KMS-11 (cell line): ENCODE results near the gene CEMIP.

Experiments
- H2AFZ ChIP-seq: fragments of 200-600 bp; sonication (generic); 2 replicates; pipeline ENCODE4 v1.6.1; 2016; ENCODE audit warnings: antibody characterized with exemption, mixed run types, low read depth
- H3K27ac ChIP-seq: fragments of 200-600 bp; sonication (generic); 2 replicates; pipeline ENCODE4 v1.6.1; 2016; ENCODE audit warnings: mild to moderate bottlenecking, mixed run types
- H3K27me3 ChIP-seq: fragments of 200-600 bp; sonication (generic); 2 replicates; pipeline ENCODE4 v1.6.1; 2017; ENCODE audit warnings: mild to moderate bottlenecking, low read depth, mixed run types, moderate library complexity; ENCODE audit not compliant: insufficient read depth
- H3K36me3 ChIP-seq: fragments of 200-600 bp; sonication (generic); 2 replicates; pipeline ENCODE4 v1.6.1; 2017; ENCODE audit warnings: mild to moderate bottlenecking, mixed run types; ENCODE audit not compliant: insufficient read depth
- H3K4me1 ChIP-seq: fragments of 200-600 bp; sonication (generic); 2 replicates; pipeline ENCODE4 v1.6.1; 2016; ENCODE audit warnings: mild to moderate bottlenecking, low read depth, mixed run types; ENCODE audit not compliant: poor library complexity, severe bottlenecking
- H3K4me2 ChIP-seq: fragments of 200-600 bp; sonication (generic); 2 replicates; pipeline ENCODE4 v1.7.0; 2016; ENCODE audit warnings: mild to moderate bottlenecking, mixed run types
- H3K4me3 ChIP-seq: fragments of 200-600 bp; sonication (generic); IDR thresholded peaks from 2 replicates; pipeline ENCODE4 v1.6.1; 2017; ENCODE audit warnings: low read depth, low read length, mixed read lengths; ENCODE audit not compliant: insufficient read depth
- H3K79me2 ChIP-seq: fragments of 200-600 bp; sonication (generic); 2 replicates; pipeline ENCODE4 v1.6.1; 2016; ENCODE audit warnings: low read depth, mixed run types; ENCODE audit not compliant: insufficient read depth
- H3K9ac ChIP-seq: fragments of 200-600 bp; sonication (generic); 2 replicates; pipeline ENCODE4 v1.6.1; 2016; ENCODE audit warnings: mild to moderate bottlenecking, mixed run types
- H4K20me1 ChIP-seq: fragments of 200-600 bp; sonication (generic); 2 replicates; pipeline ENCODE4 v1.6.1; 2016; ENCODE audit warnings: mild to moderate bottlenecking, mixed run types; ENCODE audit not compliant: insufficient read depth
- TF ChIP-seq, protein P1 (sequence below): fragments of 200-600 bp; sonication (generic); conservative IDR thresholded peaks from 2 replicates; pipeline ENCODE4 v1.6.1; 2017; ENCODE audit warnings: low read depth, mild to moderate bottlenecking, antibody characterized with exemption, low read length, moderate library complexity, mixed read lengths

Gene CEMIP

DNA sequence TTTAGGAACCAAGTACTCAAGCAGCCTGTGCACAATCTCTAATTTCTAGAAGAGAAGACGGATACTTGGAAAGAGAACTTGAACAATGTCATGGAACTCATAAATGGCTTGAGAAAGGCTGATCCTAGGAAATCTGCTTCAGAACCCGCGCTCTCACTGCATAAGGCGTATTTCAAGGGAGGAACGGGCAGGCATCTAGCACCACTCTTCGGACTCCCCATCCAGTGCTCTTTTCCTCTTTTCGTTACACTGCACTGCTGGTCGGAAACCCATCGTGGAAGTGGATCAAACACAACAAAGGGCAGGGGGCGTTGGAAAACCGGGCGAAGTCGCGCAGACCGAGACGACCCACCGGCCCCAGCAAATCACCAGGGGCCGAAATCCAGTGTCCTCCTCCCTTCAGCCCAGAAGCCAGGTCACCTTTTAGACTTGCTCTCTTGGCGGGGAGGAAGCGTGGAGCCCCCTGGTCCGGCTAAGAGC lies 221.0 kb downstream of the CEMIP start:
- H3K27me3 ChIP-seq = no peaks in the 10 kb centered on the region
- H3K9ac ChIP-seq = peak overlapping the region; percentile 94
- H3K4me1 ChIP-seq = peaks cover 16% of the 10 kb centered on the region
- peak overlapping the region; percentile 92 for H3K27ac ChIP-seq
- TF ChIP-seq, protein P1, sequence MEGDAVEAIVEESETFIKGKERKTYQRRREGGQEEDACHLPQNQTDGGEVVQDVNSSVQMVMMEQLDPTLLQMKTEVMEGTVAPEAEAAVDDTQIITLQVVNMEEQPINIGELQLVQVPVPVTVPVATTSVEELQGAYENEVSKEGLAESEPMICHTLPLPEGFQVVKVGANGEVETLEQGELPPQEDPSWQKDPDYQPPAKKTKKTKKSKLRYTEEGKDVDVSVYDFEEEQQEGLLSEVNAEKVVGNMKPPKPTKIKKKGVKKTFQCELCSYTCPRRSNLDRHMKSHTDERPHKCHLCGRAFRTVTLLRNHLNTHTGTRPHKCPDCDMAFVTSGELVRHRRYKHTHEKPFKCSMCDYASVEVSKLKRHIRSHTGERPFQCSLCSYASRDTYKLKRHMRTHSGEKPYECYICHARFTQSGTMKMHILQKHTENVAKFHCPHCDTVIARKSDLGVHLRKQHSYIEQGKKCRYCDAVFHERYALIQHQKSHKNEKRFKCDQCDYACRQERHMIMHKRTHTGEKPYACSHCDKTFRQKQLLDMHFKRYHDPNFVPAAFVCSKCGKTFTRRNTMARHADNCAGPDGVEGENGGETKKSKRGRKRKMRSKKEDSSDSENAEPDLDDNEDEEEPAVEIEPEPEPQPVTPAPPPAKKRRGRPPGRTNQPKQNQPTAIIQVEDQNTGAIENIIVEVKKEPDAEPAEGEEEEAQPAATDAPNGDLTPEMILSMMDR = no peak
- H3K79me2 ChIP-seq = peaks cover 25% of the 10 kb centered on the region
- H4K20me1 ChIP-seq = no peaks in the 10 kb centered on the region
- H3K4me2 ChIP-seq = peak overlapping the region; percentile 69
- no peak overlapping the region for H3K4me3 ChIP-seq
- H3K36me3 ChIP-seq = no peaks in the 10 kb centered on the region
- peak overlapping the region; percentile 64 for H2AFZ ChIP-seq

DNA sequence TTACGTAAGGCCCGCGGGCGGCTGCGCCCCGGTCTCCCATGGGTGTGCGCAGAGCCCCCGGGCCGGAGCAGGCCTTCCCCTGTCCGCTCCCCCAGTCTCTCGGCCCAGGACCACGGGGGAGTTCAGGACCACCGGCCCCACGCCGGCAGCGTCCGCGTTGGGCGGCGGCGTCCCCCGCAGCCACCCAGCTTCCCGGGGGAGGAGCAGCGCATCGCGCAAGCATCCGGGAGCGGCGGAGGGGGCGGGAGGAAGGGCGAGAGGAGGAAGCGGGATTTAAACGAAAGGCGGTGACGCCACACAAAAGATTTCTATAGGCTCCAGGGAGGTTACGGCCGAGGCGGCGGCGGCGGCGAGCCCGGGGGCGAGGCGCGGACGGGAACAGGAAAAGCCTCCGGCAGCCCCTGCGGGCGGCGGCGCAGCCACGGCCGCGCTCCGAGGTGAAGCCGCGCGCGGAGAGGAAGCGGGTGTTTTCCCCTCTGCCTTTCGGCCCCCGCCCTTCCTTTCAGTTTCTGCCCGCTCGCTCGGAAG lies 221.5 kb downstream of the CEMIP start, which contains the start of gene TLNRD1:
Gene TLNRD1 (plus strand): TSS at position 300 of the 528 bp plus-strand sequence. CDS start 1,349 bp downstream, outside the sequence.
- Histone ChIP-seq H4K20me1 (no peaks in the 10 kb centered on the region), H3K79me2 (peaks cover 26% of the 10 kb centered on the region), H3K4me1 (peaks cover 16% of the 10 kb centered on the region), H3K9ac (peak within 1 kb of the TSS; percentile 94), H3K27ac (peak within 1 kb of the TSS; percentile 92), H3K36me3 (no peaks in the 10 kb centered on the region), H3K4me2 (peak within 1 kb of the TSS; percentile 69), H3K27me3 (no peaks in the 10 kb centered on the region), H2AFZ (peak within 1 kb of the TSS; percentile 64), H3K4me3 (no peak within 1 kb of the TSS)
- TF ChIP-seq, protein P1 = no peak
